Measurements from ENCODE around the gene SHISA9. TPM values are rescaled to one million over a fixed set of nuclear protein-coding genes. Genes with fewer than 3 reads are reported as not detected.

SHISA9 gene
- total and polyA plus RNA-seq, 4 donors = under 0.01 to 0.08 (median 0.07) TPM; not detected in 1

DNA sequence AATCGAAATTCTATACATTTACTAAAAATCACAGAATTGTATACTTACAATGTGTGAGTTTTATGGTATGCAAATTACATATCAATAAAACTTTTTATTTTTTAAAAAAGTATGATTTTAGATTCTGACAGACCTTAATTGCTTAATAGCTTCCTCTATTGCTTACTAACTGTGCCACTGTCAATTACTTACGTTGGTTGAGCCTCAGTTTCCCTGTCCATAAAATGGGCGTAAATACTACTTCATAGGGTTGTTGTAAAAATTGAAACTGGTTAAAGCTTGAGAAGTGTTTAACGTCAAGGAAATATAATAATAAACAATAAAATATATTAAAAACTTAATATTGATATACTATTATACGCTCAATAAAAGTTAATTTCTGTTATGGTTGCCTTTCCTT, 203.4 kb downstream of the SHISA9 start (continued):
- TF ChIP-seq, protein P1, sequence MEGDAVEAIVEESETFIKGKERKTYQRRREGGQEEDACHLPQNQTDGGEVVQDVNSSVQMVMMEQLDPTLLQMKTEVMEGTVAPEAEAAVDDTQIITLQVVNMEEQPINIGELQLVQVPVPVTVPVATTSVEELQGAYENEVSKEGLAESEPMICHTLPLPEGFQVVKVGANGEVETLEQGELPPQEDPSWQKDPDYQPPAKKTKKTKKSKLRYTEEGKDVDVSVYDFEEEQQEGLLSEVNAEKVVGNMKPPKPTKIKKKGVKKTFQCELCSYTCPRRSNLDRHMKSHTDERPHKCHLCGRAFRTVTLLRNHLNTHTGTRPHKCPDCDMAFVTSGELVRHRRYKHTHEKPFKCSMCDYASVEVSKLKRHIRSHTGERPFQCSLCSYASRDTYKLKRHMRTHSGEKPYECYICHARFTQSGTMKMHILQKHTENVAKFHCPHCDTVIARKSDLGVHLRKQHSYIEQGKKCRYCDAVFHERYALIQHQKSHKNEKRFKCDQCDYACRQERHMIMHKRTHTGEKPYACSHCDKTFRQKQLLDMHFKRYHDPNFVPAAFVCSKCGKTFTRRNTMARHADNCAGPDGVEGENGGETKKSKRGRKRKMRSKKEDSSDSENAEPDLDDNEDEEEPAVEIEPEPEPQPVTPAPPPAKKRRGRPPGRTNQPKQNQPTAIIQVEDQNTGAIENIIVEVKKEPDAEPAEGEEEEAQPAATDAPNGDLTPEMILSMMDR (IDR thresholded peaks at IDR 0.05; ENCODE audit: low read depth, low read length, missing input control) = no peak
- no peak for TF ChIP-seq EGR1 (IDR thresholded peaks at IDR 0.05; ENCODE audit: low read depth in 2 of 2)
- TF ChIP-seq, protein P2, sequence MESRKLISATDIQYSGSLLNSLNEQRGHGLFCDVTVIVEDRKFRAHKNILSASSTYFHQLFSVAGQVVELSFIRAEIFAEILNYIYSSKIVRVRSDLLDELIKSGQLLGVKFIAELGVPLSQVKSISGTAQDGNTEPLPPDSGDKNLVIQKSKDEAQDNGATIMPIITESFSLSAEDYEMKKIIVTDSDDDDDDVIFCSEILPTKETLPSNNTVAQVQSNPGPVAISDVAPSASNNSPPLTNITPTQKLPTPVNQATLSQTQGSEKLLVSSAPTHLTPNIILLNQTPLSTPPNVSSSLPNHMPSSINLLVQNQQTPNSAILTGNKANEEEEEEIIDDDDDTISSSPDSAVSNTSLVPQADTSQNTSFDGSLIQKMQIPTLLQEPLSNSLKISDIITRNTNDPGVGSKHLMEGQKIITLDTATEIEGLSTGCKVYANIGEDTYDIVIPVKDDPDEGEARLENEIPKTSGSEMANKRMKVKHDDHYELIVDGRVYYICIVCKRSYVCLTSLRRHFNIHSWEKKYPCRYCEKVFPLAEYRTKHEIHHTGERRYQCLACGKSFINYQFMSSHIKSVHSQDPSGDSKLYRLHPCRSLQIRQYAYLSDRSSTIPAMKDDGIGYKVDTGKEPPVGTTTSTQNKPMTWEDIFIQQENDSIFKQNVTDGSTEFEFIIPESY (IDR thresholded peaks at IDR 0.05) = no peak
- TF ChIP-seq SP1 (IDR thresholded peaks at IDR 0.05) = no peak

DNA sequence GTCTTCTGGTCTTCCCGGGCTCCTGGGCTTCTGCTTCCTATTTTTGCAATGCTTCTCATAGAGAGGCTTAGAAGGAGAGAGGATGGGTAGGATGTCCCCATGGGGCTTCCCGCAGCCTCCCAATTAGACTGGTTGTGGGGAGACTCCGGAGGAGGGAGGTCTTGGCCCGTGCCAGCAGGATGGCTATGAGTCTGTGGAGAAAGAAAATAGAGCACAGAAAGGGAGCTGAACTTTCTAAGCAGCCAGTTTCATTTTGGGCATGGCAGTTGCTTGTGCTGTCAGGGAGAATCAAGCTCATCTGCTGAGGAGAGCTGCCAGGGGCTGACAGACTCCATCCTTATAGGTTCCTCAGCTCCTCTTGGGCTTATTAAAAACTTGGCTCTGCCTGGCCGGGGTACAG, 204.0 kb downstream of the SHISA9 start:
- H3K9me3 ChIP-seq (ENCODE audit: control insufficient read depth in 4 of 4, low read length in 3 of 4) = peaks cover 0 to 4% (median 2%) of the 10 kb centered on the region in 4 donors
- no peak for DNase-seq (ENCODE audit: low spot score)
- TF ChIP-seq JUND (IDR thresholded peaks at IDR 0.05) (no peak), HNF4A (conservative IDR thresholded peaks at IDR 0.05) (no peak), FOXA1 (IDR thresholded peaks at IDR 0.05) (no peak), RAD21 (IDR thresholded peaks at IDR 0.05) (no peak), EGR1 (IDR thresholded peaks at IDR 0.05; ENCODE audit: low read depth in 2 of 2) (no peak), NR2F2 (IDR thresholded peaks at IDR 0.05) (no peak), HNF4G (IDR thresholded peaks at IDR 0.05) (no peak), RXRA (IDR thresholded peaks at IDR 0.05) (no peak), TAF1 (conservative IDR thresholded peaks at IDR 0.05) (no peak), GABPA (IDR thresholded peaks at IDR 0.05 in 1 of 2, conservative IDR thresholded peaks at IDR 0.05 in 1 of 2) (no peak), SP1 (IDR thresholded peaks at IDR 0.05) (no peak), FOXA2 (IDR thresholded peaks at IDR 0.05) (no peak), YY1 (IDR thresholded peaks at IDR 0.05) (no peak)
- TF ChIP-seq, protein P2 (IDR thresholded peaks at IDR 0.05) = no peak
- TF ChIP-seq, protein P1 (IDR thresholded peaks at IDR 0.05; ENCODE audit: low read depth, low read length, missing input control) = no peak
- TF ChIP-seq, protein P3, sequence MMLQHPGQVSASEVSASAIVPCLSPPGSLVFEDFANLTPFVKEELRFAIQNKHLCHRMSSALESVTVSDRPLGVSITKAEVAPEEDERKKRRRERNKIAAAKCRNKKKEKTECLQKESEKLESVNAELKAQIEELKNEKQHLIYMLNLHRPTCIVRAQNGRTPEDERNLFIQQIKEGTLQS (IDR thresholded peaks at IDR 0.05) = no peak
- TF ChIP-seq, protein P4, sequence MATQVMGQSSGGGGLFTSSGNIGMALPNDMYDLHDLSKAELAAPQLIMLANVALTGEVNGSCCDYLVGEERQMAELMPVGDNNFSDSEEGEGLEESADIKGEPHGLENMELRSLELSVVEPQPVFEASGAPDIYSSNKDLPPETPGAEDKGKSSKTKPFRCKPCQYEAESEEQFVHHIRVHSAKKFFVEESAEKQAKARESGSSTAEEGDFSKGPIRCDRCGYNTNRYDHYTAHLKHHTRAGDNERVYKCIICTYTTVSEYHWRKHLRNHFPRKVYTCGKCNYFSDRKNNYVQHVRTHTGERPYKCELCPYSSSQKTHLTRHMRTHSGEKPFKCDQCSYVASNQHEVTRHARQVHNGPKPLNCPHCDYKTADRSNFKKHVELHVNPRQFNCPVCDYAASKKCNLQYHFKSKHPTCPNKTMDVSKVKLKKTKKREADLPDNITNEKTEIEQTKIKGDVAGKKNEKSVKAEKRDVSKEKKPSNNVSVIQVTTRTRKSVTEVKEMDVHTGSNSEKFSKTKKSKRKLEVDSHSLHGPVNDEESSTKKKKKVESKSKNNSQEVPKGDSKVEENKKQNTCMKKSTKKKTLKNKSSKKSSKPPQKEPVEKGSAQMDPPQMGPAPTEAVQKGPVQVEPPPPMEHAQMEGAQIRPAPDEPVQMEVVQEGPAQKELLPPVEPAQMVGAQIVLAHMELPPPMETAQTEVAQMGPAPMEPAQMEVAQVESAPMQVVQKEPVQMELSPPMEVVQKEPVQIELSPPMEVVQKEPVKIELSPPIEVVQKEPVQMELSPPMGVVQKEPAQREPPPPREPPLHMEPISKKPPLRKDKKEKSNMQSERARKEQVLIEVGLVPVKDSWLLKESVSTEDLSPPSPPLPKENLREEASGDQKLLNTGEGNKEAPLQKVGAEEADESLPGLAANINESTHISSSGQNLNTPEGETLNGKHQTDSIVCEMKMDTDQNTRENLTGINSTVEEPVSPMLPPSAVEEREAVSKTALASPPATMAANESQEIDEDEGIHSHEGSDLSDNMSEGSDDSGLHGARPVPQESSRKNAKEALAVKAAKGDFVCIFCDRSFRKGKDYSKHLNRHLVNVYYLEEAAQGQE (IDR thresholded peaks at IDR 0.05) = no peak
- TF ChIP-seq, protein P5, sequence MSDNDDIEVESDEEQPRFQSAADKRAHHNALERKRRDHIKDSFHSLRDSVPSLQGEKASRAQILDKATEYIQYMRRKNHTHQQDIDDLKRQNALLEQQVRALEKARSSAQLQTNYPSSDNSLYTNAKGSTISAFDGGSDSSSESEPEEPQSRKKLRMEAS (IDR thresholded peaks at IDR 0.05) = no peak
- no peak overlapping the region for H3K27ac ChIP-seq (ENCODE audit: low read depth in 1 of 2, low read length in 2 of 2)
- no peak overlapping the region for H3K4me3 ChIP-seq (ENCODE audit: low read depth in 1 of 3, low read length in 3 of 3)
- H3K4me1 ChIP-seq (ENCODE audit: control insufficient read depth in 4 of 4, insufficient read depth in 4 of 4, low read length in 3 of 4) = no peaks in the 10 kb centered on the region
- no peaks in the 10 kb centered on the region for H3K27me3 ChIP-seq (ENCODE audit: control insufficient read depth in 4 of 4, insufficient read depth in 4 of 4, low read length in 3 of 4)
- no peak overlapping the region for H3K9ac ChIP-seq (ENCODE audit: low read depth in 1 of 2, low read length in 2 of 2)
- 89% methylated on average over 5 of the region's 5 CpGs for WGBS
- no peaks in the 10 kb centered on the region for H3K36me3 ChIP-seq (ENCODE audit: control insufficient read depth in 4 of 4, insufficient read depth in 3 of 4, low read depth in 1 of 4, low read length in 3 of 4)
